Measurements from ENCODE around the gene ADAMTSL5.

- no peak for TF ChIP-seq EZH2 (IDR thresholded peaks at IDR 0.05; ENCODE audit: borderline replicate concordance, insufficient read depth, low read length, poor library complexity, severe bottlenecking)
- no peak for TF ChIP-seq CTCF (IDR thresholded peaks at IDR 0.05; ENCODE audit: poor library complexity, severe bottlenecking)
- no peak for TF ChIP-seq EP300 (conservative IDR thresholded peaks at IDR 0.05; ENCODE audit: poor library complexity, severe bottlenecking)
- TF ChIP-seq POLR2AphosphoS5 (IDR thresholded peaks at IDR 0.05): no peak
These were observed 21.0 kb downstream of the ADAMTSL5 start for GRCh38 chr19:1491849-1492170.

Measured in neural cell (in vitro differentiated cells).